NCI-H2107 (cell line): ENCODE data around the gene AGAP1.

Source experiments
- DNase-seq: peaks from one replicate; lab custom pipeline; 2025; lab: John Stamatoyannopoulos, UW

AGAP1 gene

DNA sequence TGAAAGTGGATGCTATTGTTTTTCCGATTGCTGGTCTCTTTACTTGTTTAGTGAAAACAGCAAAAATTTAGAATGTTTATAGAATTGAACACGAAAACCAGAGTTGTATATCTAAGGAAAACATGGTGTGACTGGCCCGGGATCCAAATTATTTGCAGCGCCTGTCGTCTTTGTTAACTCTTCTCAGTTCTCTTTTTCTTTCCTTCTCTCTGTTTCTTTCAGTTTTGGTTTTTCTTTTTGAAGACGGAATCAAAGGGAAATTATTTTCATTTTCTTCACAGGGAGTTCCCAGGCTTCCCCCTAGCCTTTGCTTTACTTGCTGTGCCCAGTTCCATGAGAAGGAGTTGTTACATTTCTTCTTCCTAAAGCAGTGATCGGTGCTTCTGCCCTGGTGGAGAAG is 76.0 kb downstream of the AGAP1 start:
- no peak for DNase-seq

DNA sequence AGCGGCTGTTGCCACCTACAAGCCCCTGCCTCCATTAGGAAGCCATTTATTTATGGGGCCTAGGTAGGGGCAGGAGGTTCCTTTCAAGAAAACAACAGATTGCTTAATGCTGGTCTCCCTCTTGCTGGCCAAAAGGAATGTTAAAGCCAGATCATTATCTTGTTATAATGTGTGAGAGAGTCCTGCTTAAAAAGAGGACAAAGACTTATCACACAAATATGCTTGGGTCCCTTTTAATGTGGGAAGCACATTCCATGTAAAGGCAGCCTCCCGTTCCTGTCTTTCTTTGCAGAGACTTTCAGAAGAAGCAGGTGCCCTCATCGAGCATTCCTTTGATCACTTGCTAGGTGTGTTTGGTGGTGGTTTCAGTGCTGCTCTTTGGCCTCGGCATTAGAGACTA is 76.4 kb downstream of the AGAP1 start:
- no peak for DNase-seq

DNA sequence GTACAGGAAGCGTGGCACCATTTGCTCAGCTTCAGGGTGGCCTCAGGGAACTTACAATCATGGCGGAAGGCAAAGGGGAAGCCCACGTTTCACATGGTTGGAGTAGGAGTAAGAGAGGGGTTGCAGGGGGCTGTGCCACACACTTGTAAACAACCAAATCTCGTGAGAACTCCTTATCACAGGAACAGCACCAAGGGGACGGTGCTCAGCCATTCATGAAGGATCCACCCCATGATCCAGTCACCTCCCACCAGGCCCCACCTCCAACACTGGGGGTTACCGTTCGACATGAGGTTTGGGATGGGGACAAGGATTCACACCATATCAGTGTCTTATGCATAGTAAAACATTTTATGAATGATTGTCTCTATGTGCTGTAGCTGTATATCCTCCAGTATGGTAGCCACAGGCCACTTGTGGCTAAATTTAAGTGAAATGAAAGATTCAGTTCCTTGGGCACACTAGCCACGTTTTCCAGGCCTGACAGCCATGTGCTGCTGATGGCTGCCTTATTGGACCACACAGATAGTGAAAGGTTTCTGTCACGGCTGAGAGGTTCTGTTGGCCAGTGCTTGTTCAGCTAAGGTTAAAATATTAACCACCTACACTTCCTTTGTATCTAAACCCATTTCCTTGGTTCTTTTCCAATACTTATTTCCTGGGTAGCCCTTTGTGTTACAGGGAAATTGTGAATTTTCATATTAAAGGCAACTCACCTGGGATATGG is 77.3 kb downstream of the AGAP1 start:
- DNase-seq: no peak

GRCh38 chr2:235572592-235572991 is 78.7 kb downstream of the AGAP1 start:
- DNase-seq: no peak

GRCh38 chr2:235573331-235574221 is 79.7 kb downstream of the AGAP1 start:
- DNase-seq: no peak

DNA sequence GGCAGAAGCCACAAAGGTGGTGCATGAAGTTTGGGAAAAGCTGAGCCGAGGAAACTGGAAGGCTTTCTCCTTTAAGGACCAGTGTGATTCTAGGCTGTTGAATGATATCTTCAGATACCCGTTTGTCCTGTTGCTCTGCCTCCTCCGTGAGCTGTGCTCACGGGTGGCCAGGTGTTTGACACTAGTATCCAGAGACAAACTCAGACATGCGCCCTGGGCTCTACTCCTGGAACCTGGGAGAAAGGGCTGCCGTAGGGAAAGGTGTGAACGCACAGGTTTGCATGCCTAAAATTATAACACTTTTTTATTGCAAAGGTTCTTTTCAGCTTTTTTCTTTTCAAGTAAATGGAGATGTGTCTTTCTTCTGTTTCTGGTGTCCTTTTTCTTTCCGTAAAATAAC is 81.6 kb downstream of the AGAP1 start:
- DNase-seq: no peak

DNA sequence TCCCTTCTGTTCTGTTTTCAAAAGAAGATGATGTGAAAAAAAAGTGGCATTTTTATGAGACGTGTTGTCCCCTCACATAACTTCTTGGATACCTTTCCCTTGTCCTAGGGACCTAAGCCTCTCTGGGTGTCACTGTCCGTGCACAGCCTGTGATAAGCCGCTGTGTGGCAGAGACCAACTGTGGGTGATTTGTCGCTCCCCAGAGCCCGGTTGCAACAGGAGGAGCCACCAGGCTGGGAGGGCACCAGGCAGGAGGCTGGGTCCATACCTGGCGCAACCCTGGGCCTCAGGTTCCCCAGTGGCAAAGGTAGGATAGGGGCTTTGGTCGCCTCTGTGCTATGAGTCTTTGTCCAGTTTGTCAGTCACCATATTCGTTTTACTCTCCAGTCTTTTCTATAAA is 82.1 kb downstream of the AGAP1 start:
- no peak for DNase-seq

DNA sequence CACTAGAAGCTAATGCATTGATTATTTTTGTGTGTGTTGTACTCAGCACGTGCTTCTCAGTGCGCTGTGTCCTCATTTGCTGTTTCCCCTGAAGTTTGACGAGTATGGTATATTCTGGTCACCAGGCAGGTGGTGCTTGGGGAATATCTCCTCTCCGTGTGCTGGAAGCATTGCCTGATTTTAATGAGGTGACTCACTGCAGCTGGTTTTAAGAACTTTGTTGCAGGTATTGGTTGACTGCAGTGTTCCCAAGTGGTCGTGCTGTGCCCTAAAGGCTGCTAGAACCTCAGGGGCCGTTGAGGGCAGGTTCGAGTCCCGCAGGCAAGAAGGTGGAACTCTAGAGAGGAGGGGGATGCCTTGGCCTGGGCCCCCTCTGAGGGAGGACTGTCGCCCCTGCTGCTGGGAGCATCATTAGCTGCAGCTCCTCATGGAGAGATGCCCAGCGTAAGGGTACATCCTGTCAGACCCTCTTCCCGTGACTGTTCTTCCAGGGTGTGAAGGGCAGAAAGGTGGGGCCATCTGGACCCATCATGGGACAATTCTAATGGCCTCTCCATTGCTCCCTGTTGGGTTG is 82.6 kb downstream of the AGAP1 start:
- peak; percentile 20 for DNase-seq

GRCh38 chr2:235577404-235578330 is 83.8 kb downstream of the AGAP1 start:
- peak; percentile 82 for DNase-seq

- DNase-seq: no peak
Observed at GRCh38 chr2:235579128-235579527, 85.3 kb downstream of the AGAP1 start.

DNA sequence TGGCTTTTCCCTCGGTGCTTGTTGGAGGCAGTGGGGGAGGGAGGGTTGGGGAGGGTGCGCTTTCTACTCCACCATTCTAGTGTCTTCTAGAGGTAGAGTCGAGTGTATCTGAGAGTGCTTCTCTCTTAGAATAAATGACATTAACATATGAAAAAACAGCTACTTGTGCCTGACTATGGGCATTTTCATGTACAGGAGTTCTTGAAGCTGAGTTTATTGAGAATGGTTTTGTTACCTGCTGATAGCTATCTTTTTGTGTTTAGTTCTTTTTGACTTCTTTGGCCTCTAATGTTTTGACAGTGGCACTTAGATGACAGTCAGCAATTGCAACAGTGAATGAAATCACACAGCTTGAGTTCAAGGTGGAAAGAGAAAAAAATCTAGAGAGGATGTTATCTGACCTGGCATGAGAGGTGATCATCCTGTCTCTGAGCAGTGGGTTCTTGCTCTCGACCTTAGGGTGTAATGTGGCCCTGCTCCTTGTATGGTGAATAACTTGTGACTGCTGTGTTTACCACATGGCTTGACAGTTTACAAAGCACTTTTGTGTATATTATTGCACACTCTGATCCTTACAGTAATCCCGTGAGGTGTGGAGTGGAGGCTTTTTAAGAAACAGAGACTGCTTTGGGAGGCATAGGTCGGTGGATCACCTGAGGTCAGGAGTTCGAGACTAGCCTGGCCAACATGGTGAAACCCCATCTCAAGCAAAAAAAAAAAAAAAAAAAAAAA is 86.7 kb downstream of the AGAP1 start:
- DNase-seq: no peak

DNA sequence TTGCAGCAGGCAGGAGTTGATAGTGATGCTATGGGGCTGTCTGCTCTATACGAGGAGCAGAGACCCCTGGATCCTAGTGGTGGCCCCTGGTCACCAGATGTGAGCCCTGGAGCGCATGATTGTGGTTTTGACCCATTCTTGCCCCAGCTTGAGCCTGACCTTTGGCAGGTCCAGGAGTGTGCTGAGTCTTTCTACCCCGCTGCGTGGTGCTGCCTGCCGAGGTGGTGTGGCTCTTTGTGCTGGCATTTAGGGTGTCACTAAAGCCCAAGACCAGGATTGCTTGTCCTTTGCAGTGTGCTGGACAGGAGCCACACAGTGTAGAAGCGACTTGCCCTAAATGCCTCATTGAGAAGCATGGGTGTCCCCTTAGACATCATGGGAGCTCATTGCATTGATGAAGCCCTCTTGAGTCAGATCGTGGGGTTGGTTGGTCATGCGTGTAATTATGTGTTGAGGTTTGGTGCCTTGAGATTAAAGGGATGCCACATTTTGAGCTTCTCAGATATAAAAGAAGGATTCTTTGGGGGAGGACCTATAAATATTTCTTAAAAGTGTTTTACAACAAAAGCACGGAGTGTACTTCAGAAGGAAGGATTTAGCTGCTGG is 88.3 kb downstream of the AGAP1 start:
- no peak for DNase-seq

DNA sequence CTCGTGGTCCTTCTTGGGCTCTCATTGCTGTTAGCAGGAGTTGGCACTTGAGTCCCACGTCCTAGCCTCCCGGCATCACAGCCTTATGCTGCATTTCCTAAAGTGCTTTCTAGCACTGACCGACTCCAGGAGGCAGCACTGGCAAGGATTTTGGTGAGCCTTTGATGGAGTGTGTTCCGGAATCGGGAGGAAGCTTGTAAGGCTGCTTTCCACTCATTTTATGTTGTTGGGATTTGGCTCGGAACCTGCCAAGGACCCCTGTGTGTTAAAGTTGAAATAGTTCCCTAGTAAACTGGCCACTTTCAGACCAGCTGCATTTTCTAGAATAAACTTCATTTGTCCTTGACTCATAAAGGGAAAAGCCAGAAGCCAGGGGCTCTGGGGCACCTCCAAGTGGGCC is 88.9 kb downstream of the AGAP1 start:
- DNase-seq: no peak

DNA sequence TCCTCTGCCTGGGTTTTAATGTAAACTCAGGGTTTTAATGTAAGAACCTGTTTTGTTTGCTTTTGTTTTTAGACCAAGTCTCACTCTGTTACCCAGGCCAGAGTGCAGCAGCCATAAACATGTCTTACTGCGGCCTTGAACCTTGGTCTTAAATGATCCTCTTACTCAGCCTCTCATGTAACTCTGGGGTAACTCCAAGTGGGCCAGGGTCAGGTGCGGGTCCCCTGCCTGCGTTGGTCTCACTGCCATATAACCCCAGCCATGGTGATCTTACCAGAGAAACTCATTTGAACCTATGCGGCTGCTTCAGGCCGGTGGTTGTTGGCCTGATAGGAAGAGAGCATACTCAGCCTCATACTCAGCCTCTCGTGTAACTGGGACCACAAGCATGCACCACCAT is 89.3 kb downstream of the AGAP1 start:
- no peak for DNase-seq

DNA sequence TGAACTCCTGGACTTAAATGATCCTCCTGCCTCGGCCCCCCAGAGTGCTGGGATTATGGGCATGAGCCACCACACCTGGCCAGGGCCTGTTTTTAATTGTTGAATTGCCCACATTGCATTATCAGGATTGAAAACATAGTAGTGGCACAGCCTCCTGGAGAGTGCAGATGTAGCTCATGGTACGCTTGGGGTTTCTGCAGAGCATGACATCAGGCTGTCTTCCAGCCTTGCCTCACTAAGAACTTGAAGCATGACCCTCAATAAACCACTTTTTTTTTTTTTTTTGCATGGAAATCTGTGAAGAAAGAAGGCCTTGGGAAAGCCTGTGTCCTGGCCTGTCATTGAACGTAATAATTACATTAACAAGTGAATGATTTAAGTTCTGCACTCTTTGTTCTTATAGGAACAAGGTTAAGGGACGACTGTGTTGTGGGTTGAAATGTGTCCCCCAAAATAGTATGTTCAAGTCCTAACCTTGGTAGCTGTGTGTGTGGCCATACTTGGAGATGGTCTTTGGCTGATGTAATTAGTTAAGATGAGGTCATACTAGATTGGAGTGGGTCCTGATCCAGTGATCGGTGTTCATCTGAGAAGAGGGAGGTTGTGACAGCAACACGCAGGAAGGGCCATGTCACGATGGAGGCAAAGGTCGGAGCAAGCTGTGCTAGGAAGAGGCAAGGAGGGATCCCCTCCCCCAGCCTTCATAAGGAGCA is 90.2 kb downstream of the AGAP1 start:
- DNase-seq: no peak

DNA sequence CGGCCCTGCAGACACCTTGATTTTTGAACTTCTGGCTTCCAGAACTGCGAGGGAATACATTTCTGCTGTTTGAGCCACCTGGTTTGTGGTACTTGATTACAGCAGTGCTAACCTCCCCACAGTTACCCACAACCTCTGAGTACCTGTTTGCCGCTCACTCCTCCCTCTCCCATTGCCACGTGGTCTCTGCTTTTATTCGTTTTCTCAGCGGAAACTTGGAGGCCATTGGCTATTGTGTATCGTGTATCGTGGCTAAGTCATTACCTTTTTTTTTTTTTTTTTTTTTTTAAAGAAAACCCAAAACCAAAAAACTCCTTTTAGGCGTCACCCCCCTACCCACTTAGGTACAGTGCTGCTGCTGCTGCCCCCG is 90.8 kb downstream of the AGAP1 start:
- peak; percentile 24 for DNase-seq

GRCh38 chr2:235587202-235587601 is 93.4 kb downstream of the AGAP1 start:
- no peak for DNase-seq

DNA sequence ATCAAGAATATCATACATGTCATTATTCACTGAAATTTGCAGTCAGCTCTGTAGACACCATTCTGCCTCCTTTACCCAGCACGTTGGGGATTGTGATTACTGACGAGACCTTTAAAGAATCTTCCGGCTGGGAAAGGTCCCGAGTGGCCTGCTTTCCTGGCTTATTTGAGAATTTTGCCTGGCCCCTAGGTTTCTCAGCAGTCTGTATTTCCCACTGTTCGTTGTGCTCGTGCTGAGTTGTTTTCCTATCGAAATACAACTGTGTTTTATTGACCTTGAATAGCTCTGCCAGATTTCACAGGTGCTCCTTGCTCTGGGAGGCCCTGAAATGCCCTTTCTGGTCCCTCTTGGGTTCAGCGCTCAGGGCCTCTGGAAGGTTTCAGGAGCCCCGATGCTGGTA is 94.9 kb downstream of the AGAP1 start:
- no peak for DNase-seq

DNA sequence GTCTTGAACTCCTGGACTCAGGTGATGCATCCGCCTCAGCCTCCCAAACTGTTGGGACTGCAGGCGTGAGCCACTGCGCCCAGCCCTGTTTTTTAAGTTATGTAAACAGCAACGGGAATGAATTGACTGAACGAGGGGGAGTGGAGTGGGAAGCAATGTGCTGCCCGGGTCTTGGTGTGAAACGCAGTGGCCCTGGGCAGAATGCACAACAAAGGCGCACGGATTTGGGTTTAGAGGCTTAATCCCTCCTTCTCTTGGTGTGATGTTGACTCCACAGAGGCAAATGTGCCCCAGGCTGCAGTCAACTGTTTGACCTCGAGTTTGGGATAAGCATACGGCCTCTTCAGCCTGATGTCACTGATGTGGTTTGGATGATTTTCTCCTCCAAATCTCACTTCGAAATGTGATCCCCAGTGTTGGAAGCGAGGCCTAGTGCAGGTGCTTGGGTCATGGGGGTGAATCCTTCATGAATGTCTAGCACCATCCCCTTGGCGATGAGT is 97.4 kb downstream of the AGAP1 start:
- DNase-seq: no peak

DNA sequence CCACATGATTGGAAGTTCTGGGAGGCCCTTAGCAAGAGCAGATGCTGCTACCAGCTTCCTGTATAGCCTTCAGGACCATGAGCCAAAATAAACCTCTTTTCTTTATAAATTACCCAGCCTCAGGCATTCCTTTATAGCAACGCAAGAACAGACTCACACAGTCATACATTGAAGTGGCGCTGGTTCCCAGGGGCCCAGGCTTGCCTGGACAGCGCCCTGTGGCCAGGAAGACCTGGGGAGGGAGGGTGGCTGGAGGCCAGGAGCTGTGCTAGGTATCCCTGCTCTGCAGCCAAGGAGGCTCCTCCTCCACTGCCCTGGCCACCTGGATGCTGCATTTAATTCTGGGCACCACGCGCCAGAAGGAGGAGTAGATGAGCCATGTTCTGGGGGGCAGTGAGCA is 98.1 kb downstream of the AGAP1 start:
- no peak for DNase-seq
